LNCaP clone FGC (cell line): ENCODE measurements around the gene RCAN3.

Source experiments
- DNase-seq: peaks from one replicate; pipeline ENCODE4 v3.0.0-alpha.2; 2011; ENCODE audit warnings: low read depth
- H3K4me3 ChIP-seq: 2 replicates; pipeline ENCODE4 v1.5.1; 2011; ENCODE audit warnings: mild to moderate bottlenecking, low read depth, low read length, control low read depth
- TF ChIP-seq, protein P1 (sequence below): IDR thresholded peaks from 2 replicates; pipeline ENCODE4 v1.5.1; 2012; ENCODE audit warnings: mild to moderate bottlenecking; ENCODE audit not compliant: control insufficient read depth, insufficient read depth; ENCODE audit errors: extremely low read depth

Gene RCAN3

DNA sequence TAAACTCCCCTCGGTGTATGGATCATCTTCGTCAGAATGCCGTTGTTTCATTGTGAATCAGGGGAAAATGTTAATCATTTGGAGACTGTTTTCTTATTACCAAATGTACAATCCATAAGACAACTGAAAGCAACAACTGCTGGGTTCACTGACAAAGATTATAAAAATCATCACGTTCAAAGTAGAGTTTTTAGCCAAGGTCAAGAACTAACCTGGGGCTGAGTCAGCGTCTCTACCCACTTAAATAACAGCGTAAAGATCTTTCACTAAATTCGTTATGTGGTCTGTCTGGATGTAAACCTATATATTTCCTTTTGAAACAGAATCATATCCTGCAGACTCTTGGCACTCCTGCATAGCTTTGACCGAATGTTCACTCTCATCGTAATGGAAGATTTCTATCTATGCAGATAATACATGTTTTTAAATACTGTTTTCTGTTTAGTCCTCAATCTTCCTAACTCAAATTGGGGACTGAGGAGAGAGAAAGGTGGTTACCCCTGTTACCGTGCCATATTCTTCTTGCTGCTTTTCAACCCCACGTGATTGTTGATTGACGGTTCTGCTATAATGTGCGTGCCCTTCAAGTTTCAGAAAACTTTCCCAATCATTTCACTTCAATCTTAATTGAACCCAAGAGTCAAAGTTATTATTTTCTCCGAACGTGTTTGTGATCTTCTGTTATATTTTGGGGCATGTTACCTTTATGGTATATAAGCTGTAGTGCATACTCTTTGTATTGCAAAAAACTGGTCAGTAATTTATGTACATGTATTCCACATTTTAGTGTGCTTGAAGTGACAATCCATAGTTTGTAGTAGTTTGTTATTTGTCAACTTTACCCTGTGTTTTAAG, 37.6 kb downstream of the RCAN3 start:
- H3K4me3 ChIP-seq, result no peak overlapping the region
- DNase-seq, result no peak
- TF ChIP-seq, protein P1, sequence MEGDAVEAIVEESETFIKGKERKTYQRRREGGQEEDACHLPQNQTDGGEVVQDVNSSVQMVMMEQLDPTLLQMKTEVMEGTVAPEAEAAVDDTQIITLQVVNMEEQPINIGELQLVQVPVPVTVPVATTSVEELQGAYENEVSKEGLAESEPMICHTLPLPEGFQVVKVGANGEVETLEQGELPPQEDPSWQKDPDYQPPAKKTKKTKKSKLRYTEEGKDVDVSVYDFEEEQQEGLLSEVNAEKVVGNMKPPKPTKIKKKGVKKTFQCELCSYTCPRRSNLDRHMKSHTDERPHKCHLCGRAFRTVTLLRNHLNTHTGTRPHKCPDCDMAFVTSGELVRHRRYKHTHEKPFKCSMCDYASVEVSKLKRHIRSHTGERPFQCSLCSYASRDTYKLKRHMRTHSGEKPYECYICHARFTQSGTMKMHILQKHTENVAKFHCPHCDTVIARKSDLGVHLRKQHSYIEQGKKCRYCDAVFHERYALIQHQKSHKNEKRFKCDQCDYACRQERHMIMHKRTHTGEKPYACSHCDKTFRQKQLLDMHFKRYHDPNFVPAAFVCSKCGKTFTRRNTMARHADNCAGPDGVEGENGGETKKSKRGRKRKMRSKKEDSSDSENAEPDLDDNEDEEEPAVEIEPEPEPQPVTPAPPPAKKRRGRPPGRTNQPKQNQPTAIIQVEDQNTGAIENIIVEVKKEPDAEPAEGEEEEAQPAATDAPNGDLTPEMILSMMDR, result no peak

DNA sequence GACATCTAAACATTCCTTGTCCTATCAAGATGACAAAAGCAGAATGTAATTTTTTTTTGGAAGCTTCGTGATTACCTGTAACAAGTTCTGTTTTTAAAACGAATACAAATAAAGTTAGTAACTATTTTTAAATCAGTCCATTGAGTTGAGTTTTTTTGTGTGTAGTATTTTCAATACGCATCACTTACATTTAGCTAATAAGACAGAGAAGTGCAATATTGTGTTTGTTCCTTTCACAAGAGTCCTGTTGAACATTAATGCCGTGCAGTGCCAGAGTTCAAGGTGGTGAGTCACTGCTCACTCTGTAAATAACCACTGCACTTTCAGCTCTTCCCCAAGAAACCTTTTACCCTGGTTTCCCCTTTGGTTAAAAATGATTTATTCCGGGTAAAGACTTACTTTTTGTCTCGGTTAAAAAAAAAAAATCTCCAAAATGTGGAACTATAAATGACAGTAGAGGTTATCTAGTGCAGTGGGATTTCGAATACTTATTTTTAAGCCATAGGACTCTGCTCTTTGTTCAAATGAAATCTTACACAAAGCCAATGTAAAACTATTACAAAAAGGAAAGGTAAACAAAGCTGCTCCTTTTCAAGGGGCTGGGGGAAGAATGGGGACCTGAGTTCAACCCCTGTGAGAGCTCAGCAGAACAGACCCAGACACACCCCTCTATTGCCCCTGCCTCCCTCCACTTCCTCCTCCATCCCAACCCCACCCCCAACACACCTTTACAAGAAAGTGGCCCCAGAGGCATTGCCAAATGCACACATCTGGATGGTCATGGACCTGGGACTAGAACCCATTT, 38.5 kb downstream of the RCAN3 start:
- TF ChIP-seq, protein P1, result no peak
- DNase-seq, result peak; percentile 33
- no peak overlapping the region for H3K4me3 ChIP-seq

GRCh38 chr1:24541711-24542346, 39.2 kb downstream of the RCAN3 start:
- H3K4me3 ChIP-seq, result no peak overlapping the region
- TF ChIP-seq, protein P1, result peak; percentile 32
- DNase-seq, result no peak

DNA sequence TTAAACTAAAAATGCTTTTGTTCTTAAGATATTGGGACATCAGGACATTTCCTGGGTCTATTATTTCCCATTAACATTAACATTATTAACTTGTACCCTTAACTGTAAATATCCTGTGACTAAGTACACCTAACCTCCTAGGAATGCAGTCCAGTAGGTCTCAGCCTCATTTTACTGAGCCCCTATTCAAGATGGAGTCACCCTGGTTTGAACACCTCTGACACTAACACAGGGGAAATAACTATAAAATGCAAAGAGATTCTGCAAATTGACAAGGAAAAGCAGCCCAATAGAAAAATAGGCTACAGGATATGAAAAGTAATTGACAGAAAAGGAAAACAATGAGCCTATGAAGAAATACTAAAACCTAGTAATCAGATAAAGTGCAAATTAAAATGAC, 41.6 kb downstream of the RCAN3 start:
- DNase-seq, result no peak
- H3K4me3 ChIP-seq, result no peak overlapping the region
- TF ChIP-seq, protein P1, result no peak

DNA sequence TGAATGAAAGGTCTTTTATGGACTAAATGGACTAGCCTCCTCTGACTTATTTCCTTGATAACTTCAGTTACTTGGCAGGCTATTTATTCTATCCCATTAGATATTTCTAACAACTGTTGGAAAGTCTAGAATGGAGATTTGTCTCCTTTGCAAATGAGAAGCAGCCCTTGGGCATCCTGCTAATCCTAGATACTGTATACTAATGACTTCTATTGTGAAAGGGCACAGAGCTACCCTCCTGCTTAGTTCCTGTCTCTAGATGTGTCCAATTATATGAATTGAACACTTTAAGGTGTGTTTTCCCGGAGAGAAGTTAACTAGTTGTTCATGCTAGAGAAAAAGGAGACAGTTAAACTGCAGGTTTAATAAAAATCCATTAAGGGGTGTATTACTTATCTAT, 43.0 kb downstream of the RCAN3 start:
- no peak overlapping the region for H3K4me3 ChIP-seq
- TF ChIP-seq, protein P1, result no peak
- DNase-seq, result no peak

- no peak for DNase-seq
- H3K4me3 ChIP-seq, result no peak overlapping the region
- TF ChIP-seq, protein P1, result no peak
These were observed 44.6 kb downstream of the RCAN3 start for GRCh38 chr1:24547195-24547594.
